Vein endothelial cell (primary cell): ENCODE data around the gene TRH. TPM values are rescaled to one million over a fixed set of nuclear protein-coding genes. Genes with fewer than 3 reads are reported as not detected.

ENCODE experiments used
- total RNA-seq: library from RNA; depleted of rRNA; stranded (reverse); fragments of >200 nt; gene quantifications from 2 replicates; pipeline ENCODE4 v1.2.3, GENCODE V29; 2012

Gene TRH
- total RNA-seq, result not detected in 2 replicates

GRCh38 chr3:129974564-129974832, at the start of gene TRH:
Gene TRH (plus strand): TSS chr3:129974720. CDS start chr3:129975817, 1,097 bp downstream.

Other genes starting within 250 kb of the TRH start
- 19.6 and 27.1 TPM in 2 replicates for gene TMCC1, start 81.0 kb upstream of the TRH start, total RNA-seq
- not detected in 2 replicates for gene ALG1L2, start 107.1 kb downstream of the TRH start, total RNA-seq